Nephron progenitor cell (in vitro differentiated cells): ENCODE measurements around the gene DNAH14.
"Not testable (repeated sequence)": the region's sequence is repeated elsewhere in the genome, so short reads cannot be mapped to it uniquely, and the experiment has no call there.

Experiments
- DNase-seq: peaks from one replicate; pipeline ENCODE4 v3.0.0; 2021
- H3K27ac Mint-ChIP-seq: 2 replicates; pipeline ENCODE4 v1.8.0; 2021; ENCODE audit warnings: mild to moderate bottlenecking, moderate library complexity, mixed read lengths
- H3K27me3 Mint-ChIP-seq: 2 replicates; pipeline ENCODE4 v1.8.0; 2021; ENCODE audit warnings: mild to moderate bottlenecking, low read depth, mixed read lengths; ENCODE audit not compliant: poor library complexity
- H3K36me3 Mint-ChIP-seq: 2 replicates; pipeline ENCODE4 v1.8.0; 2021; ENCODE audit warnings: low read depth, mixed read lengths
- H3K4me1 Mint-ChIP-seq: 2 replicates; pipeline ENCODE4 v1.8.0; 2021; ENCODE audit warnings: mixed read lengths
- H3K4me3 Mint-ChIP-seq: 2 replicates; pipeline ENCODE4 v1.8.0; 2021; ENCODE audit warnings: mild to moderate bottlenecking, moderate library complexity, mixed read lengths
- H3K9me3 Mint-ChIP-seq: 2 replicates; pipeline ENCODE4 v1.8.0; 2021; ENCODE audit warnings: mild to moderate bottlenecking, moderate library complexity, mixed read lengths
- CTCF ChIP-seq: fragments of 200-600 bp; sonication (generic); IDR thresholded peaks from 2 replicates; pipeline ENCODE4 v1.5.0; 2021; ENCODE audit warnings: antibody characterized with exemption

The DNAH14 gene

GRCh38 chr1:225191199-225191753 lies 261.8 kb downstream of the DNAH14 start:
- no peaks in the 10 kb centered on the region for H3K27me3 Mint-ChIP-seq
- H3K27ac Mint-ChIP-seq = no peak overlapping the region
- H3K4me3 Mint-ChIP-seq = no peak overlapping the region
- no peak for TF ChIP-seq CTCF
- peaks cover 63% of the 10 kb centered on the region for H3K9me3 Mint-ChIP-seq
- H3K36me3 Mint-ChIP-seq = peaks cover 87% of the 10 kb centered on the region
- no peaks in the 10 kb centered on the region for H3K4me1 Mint-ChIP-seq
- DNase-seq = no peak

GRCh38 chr1:225201447-225201846 lies 272.0 kb downstream of the DNAH14 start:
- Mint-ChIP-seq H3K9me3 (peaks cover 45% of the 10 kb centered on the region), H3K4me3 (no peak overlapping the region), H3K27ac (no peak overlapping the region), H3K36me3 (peaks cover 55% of the 10 kb centered on the region), H3K4me1 (no peaks in the 10 kb centered on the region), H3K27me3 (no peaks in the 10 kb centered on the region)
- no peak for DNase-seq
- no peak for TF ChIP-seq CTCF

- Mint-ChIP-seq H3K9me3 (peaks cover 45% of the 10 kb centered on the region), H3K27me3 (peaks cover 5% of the 10 kb centered on the region), H3K36me3 (peaks cover 56% of the 10 kb centered on the region), H3K4me3 (no peak overlapping the region), H3K27ac (no peak overlapping the region), H3K4me1 (no peaks in the 10 kb centered on the region)
- no peak for DNase-seq
- no peak for TF ChIP-seq CTCF
Measured at GRCh38 chr1:225207791-225208190, 278.3 kb downstream of the DNAH14 start.

GRCh38 chr1:225209153-225209552 lies 279.7 kb downstream of the DNAH14 start:
- Mint-ChIP-seq H3K9me3 (peaks cover 59% of the 10 kb centered on the region), H3K36me3 (peaks cover 63% of the 10 kb centered on the region), H3K4me1 (no peaks in the 10 kb centered on the region)

GRCh38 chr1:225210180-225210579 lies 280.7 kb downstream of the DNAH14 start:
- H3K9me3 Mint-ChIP-seq = peaks cover 68% of the 10 kb centered on the region
- H3K27ac Mint-ChIP-seq, H3K4me3 Mint-ChIP-seq, H3K4me1 Mint-ChIP-seq, DNase-seq, H3K27me3 Mint-ChIP-seq: not testable (repeated sequence)
- H3K36me3 Mint-ChIP-seq = peaks cover 67% of the 10 kb centered on the region

More at GRCh38 chr1:225209153-225209552, 279.7 kb downstream of the DNAH14 start:
- H3K27me3 Mint-ChIP-seq = peaks cover 5% of the 10 kb centered on the region
- no peak for TF ChIP-seq CTCF
- no peak overlapping the region for H3K4me3 Mint-ChIP-seq
- no peak for DNase-seq
- H3K27ac Mint-ChIP-seq = no peak overlapping the region

- Mint-ChIP-seq H3K9me3 (peaks cover 85% of the 10 kb centered on the region), H3K36me3 (peaks cover 79% of the 10 kb centered on the region)
- H3K4me1 Mint-ChIP-seq, H3K4me3 Mint-ChIP-seq, H3K27me3 Mint-ChIP-seq, H3K27ac Mint-ChIP-seq, DNase-seq: not testable (repeated sequence)
Measured at GRCh38 chr1:225211694-225212442, 282.4 kb downstream of the DNAH14 start.

- Mint-ChIP-seq H3K36me3 (peaks cover 37% of the 10 kb centered on the region), H3K4me1 (no peaks in the 10 kb centered on the region), H3K9me3 (peaks cover 30% of the 10 kb centered on the region), H3K4me3 (no peak overlapping the region), H3K27ac (no peak overlapping the region), H3K27me3 (no peaks in the 10 kb centered on the region)
- no peak for DNase-seq
- TF ChIP-seq CTCF = no peak
Measured at GRCh38 chr1:225224287-225224686, 294.8 kb downstream of the DNAH14 start.
